Stomach (tissue), 4 donors: Measurements from ENCODE around the gene ACOXL.

Experiments used
- EP300 ChIP-seq: sonication (generic); formaldehyde crosslinking; IDR thresholded peaks from one replicate; pipeline ENCODE4 v1.6.1; 2017; ENCODE audit warnings: antibody characterized with exemption
- POLR2A ChIP-seq, 4 donors: fragments of 450-650 bp; IDR thresholded peaks; one replicate each; pipeline ENCODE4 v1.6.1; 2016; ENCODE audit warnings: antibody characterized with exemption in 4 of 4, control low read depth in 2 of 4, mild to moderate bottlenecking in 1 of 4, moderate library complexity in 1 of 4
- POLR2AphosphoS5 ChIP-seq, 3 donors: sonication (generic); formaldehyde crosslinking; IDR thresholded peaks; one replicate each; pipeline ENCODE4 v1.6.1; 2016; ENCODE audit warnings: antibody characterized with exemption in 3 of 3
- TF ChIP-seq, protein P1 (sequence below), 7 experiments: fragments of 450-650 bp in 4 of 7; fragments of 200-600 bp in 3 of 7; sonication (generic) in 3 of 7; IDR thresholded peaks; one replicate each; pipeline ENCODE4 v1.5.1; 2016 to 2019; ENCODE audit warnings: antibody characterized with exemption in 7 of 7, control low read depth in 2 of 7, mild to moderate bottlenecking in 1 of 7

DNA sequence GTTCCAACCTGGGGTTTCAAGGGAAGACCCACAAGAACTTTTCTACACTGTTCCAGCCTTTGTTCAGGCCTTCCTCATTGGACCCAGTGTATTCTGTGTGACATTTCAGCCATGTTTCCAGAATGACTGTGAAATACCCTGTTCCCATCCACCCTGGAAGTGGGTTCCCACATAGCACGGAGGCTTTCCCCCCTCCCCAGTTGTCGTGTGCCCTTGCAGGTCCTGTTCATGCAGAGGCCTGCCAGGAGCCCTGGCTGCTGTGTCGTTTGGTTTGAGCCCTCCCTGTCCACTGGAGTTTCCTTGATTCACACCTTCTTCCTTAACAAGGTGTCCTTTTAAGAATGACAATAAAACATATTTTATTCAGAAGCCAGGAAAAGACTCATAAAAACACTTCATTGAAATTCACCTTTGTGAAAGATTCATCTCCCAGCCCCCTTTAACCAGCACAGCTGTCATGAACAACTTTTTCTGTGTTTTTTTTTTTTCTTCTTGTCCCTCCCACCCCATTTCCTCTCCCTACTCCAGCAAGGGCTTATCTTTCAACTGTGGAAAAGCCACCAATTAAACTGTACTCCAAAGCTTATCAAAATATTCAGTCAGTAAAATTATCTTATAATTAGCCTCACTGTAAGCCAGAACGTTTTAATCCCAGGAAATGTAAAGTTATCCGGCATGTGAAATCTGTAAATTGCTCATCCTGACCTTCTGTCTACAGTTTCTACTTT, 106.4 kb downstream of the ACOXL start:
- TF ChIP-seq, protein P1, sequence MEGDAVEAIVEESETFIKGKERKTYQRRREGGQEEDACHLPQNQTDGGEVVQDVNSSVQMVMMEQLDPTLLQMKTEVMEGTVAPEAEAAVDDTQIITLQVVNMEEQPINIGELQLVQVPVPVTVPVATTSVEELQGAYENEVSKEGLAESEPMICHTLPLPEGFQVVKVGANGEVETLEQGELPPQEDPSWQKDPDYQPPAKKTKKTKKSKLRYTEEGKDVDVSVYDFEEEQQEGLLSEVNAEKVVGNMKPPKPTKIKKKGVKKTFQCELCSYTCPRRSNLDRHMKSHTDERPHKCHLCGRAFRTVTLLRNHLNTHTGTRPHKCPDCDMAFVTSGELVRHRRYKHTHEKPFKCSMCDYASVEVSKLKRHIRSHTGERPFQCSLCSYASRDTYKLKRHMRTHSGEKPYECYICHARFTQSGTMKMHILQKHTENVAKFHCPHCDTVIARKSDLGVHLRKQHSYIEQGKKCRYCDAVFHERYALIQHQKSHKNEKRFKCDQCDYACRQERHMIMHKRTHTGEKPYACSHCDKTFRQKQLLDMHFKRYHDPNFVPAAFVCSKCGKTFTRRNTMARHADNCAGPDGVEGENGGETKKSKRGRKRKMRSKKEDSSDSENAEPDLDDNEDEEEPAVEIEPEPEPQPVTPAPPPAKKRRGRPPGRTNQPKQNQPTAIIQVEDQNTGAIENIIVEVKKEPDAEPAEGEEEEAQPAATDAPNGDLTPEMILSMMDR (IDR thresholded peaks at IDR 0.05), result no peak
- TF ChIP-seq POLR2A (IDR thresholded peaks at IDR 0.05) (no peak), POLR2AphosphoS5 (IDR thresholded peaks at IDR 0.05) (no peak), EP300 (no peak)
